HFFc6 (cell line): Measurements from ENCODE around the gene RADIL. TPM values are rescaled to one million over a fixed set of nuclear protein-coding genes. Genes with fewer than 3 reads are reported as not detected.

Experiments
- DNase-seq: peaks from one replicate; pipeline ENCODE4 v3.0.0-alpha.2; 2018
- H3K27ac Mint-ChIP-seq: 2 replicates; pipeline ENCODE4 v1.8.0; 2020; ENCODE audit warnings: mild to moderate bottlenecking, mixed read lengths
- H3K27me3 Mint-ChIP-seq: 2 replicates; pipeline ENCODE4 v1.8.0; 2021; ENCODE audit warnings: mild to moderate bottlenecking, moderate library complexity, mixed read lengths; ENCODE audit not compliant: insufficient read depth
- H3K36me3 Mint-ChIP-seq: 2 replicates; pipeline ENCODE4 v1.8.0; 2021; ENCODE audit warnings: low read depth, mixed read lengths
- H3K4me1 Mint-ChIP-seq: 2 replicates; pipeline ENCODE4 v1.8.0; 2020; ENCODE audit warnings: low read depth, mixed read lengths
- H3K4me3 Mint-ChIP-seq: 2 replicates; pipeline ENCODE4 v1.8.0; 2020; ENCODE audit warnings: mild to moderate bottlenecking, moderate library complexity, mixed read lengths
- H3K9me3 Mint-ChIP-seq: 2 replicates; pipeline ENCODE4 v1.8.0; 2020; ENCODE audit warnings: mild to moderate bottlenecking, mixed read lengths
- total RNA-seq, 6 experiments: library from RNA; stranded (reverse); fragmentation: NEBNext Ultra II Directional; extraction: Animal tissue kit (Norgen Biotek cat#: 25700); gene quantifications; 2 replicates in 1 of 6; 3 replicates in 5 of 6; pipeline ENCODE4 v1.2.3, GENCODE V29; 2021
- TF ChIP-seq, protein P1 (sequence below): fragments of 200-600 bp; sonication (generic); IDR thresholded peaks from 2 replicates; pipeline ENCODE4 v1.5.0; 2021; ENCODE audit warnings: antibody characterized with exemption, mild to moderate bottlenecking

The RADIL gene
- total RNA-seq, 6 experiments from 2014 or later, result 0.09 to 0.43 (median 0.24) TPM

GRCh38 chr7:4889682-4890081 is 6.2 kb upstream of the RADIL start:
- Mint-ChIP-seq H3K27me3 (peaks cover 8% of the 10 kb centered on the region), H3K36me3 (0 out of 2 replicates have a peak, but pooled peaks cover 6% of the 10 kb centered on the region), H3K4me3 (no peak overlapping the region), H3K9me3 (peaks cover 5% of the 10 kb centered on the region; the same call in 1 of the 2 replicates), H3K4me1 (no peaks in the 10 kb centered on the region), H3K27ac (no peak overlapping the region)
- DNase-seq, result no peak
- TF ChIP-seq, protein P1, sequence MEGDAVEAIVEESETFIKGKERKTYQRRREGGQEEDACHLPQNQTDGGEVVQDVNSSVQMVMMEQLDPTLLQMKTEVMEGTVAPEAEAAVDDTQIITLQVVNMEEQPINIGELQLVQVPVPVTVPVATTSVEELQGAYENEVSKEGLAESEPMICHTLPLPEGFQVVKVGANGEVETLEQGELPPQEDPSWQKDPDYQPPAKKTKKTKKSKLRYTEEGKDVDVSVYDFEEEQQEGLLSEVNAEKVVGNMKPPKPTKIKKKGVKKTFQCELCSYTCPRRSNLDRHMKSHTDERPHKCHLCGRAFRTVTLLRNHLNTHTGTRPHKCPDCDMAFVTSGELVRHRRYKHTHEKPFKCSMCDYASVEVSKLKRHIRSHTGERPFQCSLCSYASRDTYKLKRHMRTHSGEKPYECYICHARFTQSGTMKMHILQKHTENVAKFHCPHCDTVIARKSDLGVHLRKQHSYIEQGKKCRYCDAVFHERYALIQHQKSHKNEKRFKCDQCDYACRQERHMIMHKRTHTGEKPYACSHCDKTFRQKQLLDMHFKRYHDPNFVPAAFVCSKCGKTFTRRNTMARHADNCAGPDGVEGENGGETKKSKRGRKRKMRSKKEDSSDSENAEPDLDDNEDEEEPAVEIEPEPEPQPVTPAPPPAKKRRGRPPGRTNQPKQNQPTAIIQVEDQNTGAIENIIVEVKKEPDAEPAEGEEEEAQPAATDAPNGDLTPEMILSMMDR, result no peak

GRCh38 chr7:4888161-4888560 is 4.6 kb upstream of the RADIL start:
- Mint-ChIP-seq H3K36me3 (no peaks in the 10 kb centered on the region), H3K4me1 (no peaks in the 10 kb centered on the region), H3K4me3 (no peak overlapping the region), H3K9me3 (no peaks in the 10 kb centered on the region), H3K27me3 (peaks cover 10% of the 10 kb centered on the region), H3K27ac (no peak overlapping the region)
- TF ChIP-seq, protein P1, result no peak
- DNase-seq, result no peak

- Mint-ChIP-seq H3K27ac (no peak overlapping the region), H3K4me1 (peaks cover 11% of the 10 kb centered on the region), H3K27me3 (peaks cover 14% of the 10 kb centered on the region)
Observed at GRCh38 chr7:4886671-4887070, 3.2 kb upstream of the RADIL start.

DNA sequence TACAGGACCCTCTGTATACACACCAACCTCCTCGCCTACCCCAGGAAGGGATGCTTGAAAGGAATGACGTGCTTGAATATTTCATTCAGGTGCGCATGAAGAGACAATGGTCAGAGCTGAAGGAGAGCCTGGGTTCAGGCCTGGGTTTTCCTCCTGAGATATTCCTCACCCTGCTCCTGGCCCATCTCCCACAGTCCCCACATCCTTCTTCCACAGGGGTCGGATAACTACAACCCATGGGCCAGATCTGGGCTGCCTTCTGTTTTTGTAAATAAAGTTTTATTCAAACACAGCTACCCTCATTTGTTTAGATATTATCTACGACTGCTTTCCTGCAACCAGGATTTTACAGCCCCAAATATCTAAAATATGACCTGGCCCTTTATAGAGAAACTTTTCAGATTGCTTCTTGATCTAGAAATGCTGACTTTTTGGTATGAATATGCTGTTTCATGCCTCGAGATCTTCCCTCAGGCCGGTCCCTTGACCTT is 1.8 kb upstream of the RADIL start:
- H3K4me1 Mint-ChIP-seq, result peaks cover 11% of the 10 kb centered on the region
- no peaks in the 10 kb centered on the region for H3K36me3 Mint-ChIP-seq
- DNase-seq, result no peak
- TF ChIP-seq, protein P1, result no peak
- no peak overlapping the region for H3K27ac Mint-ChIP-seq
- no peaks in the 10 kb centered on the region for H3K9me3 Mint-ChIP-seq
- no peak overlapping the region for H3K4me3 Mint-ChIP-seq
- H3K27me3 Mint-ChIP-seq, result peaks cover 14% of the 10 kb centered on the region

More at GRCh38 chr7:4886671-4887070, 3.2 kb upstream of the RADIL start:
- Mint-ChIP-seq H3K4me3 (no peak overlapping the region), H3K36me3 (no peaks in the 10 kb centered on the region), H3K9me3 (no peaks in the 10 kb centered on the region)
- DNase-seq, result no peak
- TF ChIP-seq, protein P1, result no peak

- DNase-seq, result no peak
- TF ChIP-seq, protein P1, result no peak
- Mint-ChIP-seq H3K9me3 (no peaks in the 10 kb centered on the region), H3K4me1 (peaks cover 11% of the 10 kb centered on the region), H3K27me3 (peaks cover 19% of the 10 kb centered on the region), H3K36me3 (no peaks in the 10 kb centered on the region), H3K27ac (no peak overlapping the region), H3K4me3 (no peak overlapping the region)
Observed at GRCh38 chr7:4884164-4884563, 648 bp upstream of the RADIL start.

- Mint-ChIP-seq H3K4me3 (peak overlapping the region; percentile 82), H3K4me1 (peaks cover 11% of the 10 kb centered on the region), H3K9me3 (no peaks in the 10 kb centered on the region), H3K27ac (no peak overlapping the region), H3K27me3 (peaks cover 16% of the 10 kb centered on the region), H3K36me3 (no peaks in the 10 kb centered on the region)
- no peak for DNase-seq
- TF ChIP-seq, protein P1, result no peak
Observed at GRCh38 chr7:4883033-4883371, 514 bp downstream of the RADIL start.
